ENCODE measurements around the gene ZNF576. TPM values are rescaled to one million over a fixed set of nuclear protein-coding genes. Genes with fewer than 3 reads are reported as not detected.

The ZNF576 gene
- total and polyA plus RNA-seq, 2 of the 13 experiments (the other 11 are each of a cell fraction or from before 2014, with no cell fraction given), result 7.2 to 9.6 TPM

DNA sequence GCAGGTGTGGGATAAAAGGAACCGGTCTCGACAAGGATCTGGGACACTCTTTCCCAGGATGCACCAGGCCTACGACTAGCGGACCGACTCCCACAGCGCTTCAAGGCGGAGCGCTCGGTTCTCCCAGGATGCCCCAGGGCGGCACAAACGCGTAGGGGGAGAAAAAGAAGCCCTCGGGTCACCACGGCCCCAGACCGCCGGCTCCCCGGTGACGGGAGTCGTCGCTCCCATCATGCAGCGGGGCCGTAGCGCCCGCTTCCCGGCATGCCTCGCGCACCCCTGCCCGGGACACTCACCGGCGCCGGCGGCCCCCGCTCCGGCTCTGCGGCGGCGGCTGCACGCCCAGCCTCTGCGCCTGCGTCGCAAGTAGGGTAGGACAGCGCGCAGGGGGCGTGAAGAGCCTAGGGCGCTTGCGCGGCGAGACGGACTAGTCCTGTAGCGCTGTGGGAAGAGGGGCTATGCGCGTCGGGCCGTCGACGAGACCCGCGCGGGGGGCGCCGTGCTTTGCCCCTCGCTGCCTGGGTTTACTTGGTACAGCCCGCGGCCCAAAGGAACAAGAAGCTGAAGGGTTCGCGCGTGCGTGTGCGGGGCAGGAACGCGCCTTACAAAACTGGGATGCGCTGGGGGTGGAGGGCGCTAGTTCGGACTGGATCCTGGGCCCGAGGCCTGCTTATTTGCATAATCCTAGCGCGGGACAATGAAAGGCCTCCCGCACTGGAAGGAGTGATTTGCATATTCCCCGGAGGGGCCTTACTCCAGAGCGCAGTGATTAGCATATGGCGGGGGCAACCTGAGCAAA lies 23.1 kb downstream of the ZNF576 start, which contains the start of gene ZNF428 (continued):
- TF ChIP-seq PAX8 (CRISPR knock-in tag; IDR thresholded peaks at IDR 0.05; ENCODE audit: borderline replicate concordance) (peak; percentile 80; the same call in 1 of the 2 replicates), NRL (CRISPR knock-in tag; IDR thresholded peaks at IDR 0.05; ENCODE audit: borderline replicate concordance) (peak; percentile 85), DZIP1 (CRISPR knock-in tag; IDR thresholded peaks at IDR 0.05) (peak; percentile 85; the same call in 1 of the 2 replicates), ZNF703 (CRISPR knock-in tag; IDR thresholded peaks at IDR 0.05; ENCODE audit: borderline replicate concordance) (no peak), USF2 (IDR thresholded peaks at IDR 0.05; ENCODE audit: low read depth, low read length) (no peak), USF2 (CRISPR knock-in tag; IDR thresholded peaks at IDR 0.05; ENCODE audit: borderline replicate concordance) (no peak; the same call in 1 of the 2 replicates), SPEN (CRISPR knock-in tag; IDR thresholded peaks at IDR 0.05; ENCODE audit: low read depth) (peak; percentile 88), ZNF562 (CRISPR knock-in tag; IDR thresholded peaks at IDR 0.05; ENCODE audit: borderline replicate concordance) (peak; percentile 65; the same call in 1 of the 2 replicates), HOXD1 (CRISPR knock-in tag; IDR thresholded peaks at IDR 0.05) (peak; percentile 88), NR2F6 (IDR thresholded peaks at IDR 0.05) (no peak), NR2F6 (CRISPR knock-in tag; IDR thresholded peaks at IDR 0.05) (no peak), ZNF710 (CRISPR knock-in tag; IDR thresholded peaks at IDR 0.05; ENCODE audit: borderline replicate concordance) (no peak), ZBTB3 (CRISPR knock-in tag; IDR thresholded peaks at IDR 0.05; ENCODE audit: borderline replicate concordance, low read depth) (peak; percentile 92), ZBTB20 (CRISPR knock-in tag; IDR thresholded peaks at IDR 0.05; ENCODE audit: borderline replicate concordance, low read depth) (peak; percentile 80; the same call in 1 of the 2 replicates)
- TF ChIP-seq, protein P1, sequence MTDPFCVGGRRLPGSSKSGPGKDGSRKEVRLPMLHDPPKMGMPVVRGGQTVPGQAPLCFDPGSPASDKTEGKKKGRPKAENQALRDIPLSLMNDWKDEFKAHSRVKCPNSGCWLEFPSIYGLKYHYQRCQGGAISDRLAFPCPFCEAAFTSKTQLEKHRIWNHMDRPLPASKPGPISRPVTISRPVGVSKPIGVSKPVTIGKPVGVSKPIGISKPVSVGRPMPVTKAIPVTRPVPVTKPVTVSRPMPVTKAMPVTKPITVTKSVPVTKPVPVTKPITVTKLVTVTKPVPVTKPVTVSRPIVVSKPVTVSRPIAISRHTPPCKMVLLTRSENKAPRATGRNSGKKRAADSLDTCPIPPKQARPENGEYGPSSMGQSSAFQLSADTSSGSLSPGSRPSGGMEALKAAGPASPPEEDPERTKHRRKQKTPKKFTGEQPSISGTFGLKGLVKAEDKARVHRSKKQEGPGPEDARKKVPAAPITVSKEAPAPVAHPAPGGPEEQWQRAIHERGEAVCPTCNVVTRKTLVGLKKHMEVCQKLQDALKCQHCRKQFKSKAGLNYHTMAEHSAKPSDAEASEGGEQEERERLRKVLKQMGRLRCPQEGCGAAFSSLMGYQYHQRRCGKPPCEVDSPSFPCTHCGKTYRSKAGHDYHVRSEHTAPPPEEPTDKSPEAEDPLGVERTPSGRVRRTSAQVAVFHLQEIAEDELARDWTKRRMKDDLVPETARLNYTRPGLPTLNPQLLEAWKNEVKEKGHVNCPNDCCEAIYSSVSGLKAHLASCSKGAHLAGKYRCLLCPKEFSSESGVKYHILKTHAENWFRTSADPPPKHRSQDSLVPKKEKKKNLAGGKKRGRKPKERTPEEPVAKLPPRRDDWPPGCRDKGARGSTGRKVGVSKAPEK (CRISPR knock-in tag; IDR thresholded peaks at IDR 0.05; ENCODE audit: borderline replicate concordance), result 0 out of 2 replicates have a peak, but pooled peaks have one; percentile 51
- TF ChIP-seq, protein P2, sequence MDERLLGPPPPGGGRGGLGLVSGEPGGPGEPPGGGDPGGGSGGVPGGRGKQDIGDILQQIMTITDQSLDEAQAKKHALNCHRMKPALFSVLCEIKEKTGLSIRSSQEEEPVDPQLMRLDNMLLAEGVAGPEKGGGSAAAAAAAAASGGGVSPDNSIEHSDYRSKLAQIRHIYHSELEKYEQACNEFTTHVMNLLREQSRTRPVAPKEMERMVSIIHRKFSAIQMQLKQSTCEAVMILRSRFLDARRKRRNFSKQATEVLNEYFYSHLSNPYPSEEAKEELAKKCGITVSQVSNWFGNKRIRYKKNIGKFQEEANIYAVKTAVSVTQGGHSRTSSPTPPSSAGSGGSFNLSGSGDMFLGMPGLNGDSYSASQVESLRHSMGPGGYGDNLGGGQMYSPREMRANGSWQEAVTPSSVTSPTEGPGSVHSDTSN (CRISPR knock-in tag; IDR thresholded peaks at IDR 0.05), result no peak
